Nephron progenitor cell (in vitro differentiated cells): ENCODE results near the gene CYB5D1.

ENCODE experiments used
- DNase-seq: peaks from one replicate; pipeline ENCODE4 v3.0.0; 2021
- H3K27ac Mint-ChIP-seq: 2 replicates; pipeline ENCODE4 v1.8.0; 2021; ENCODE audit warnings: mild to moderate bottlenecking, moderate library complexity, mixed read lengths
- H3K27me3 Mint-ChIP-seq: 2 replicates; pipeline ENCODE4 v1.8.0; 2021; ENCODE audit warnings: mild to moderate bottlenecking, low read depth, mixed read lengths; ENCODE audit not compliant: poor library complexity
- H3K36me3 Mint-ChIP-seq: 2 replicates; pipeline ENCODE4 v1.8.0; 2021; ENCODE audit warnings: low read depth, mixed read lengths
- H3K4me1 Mint-ChIP-seq: 2 replicates; pipeline ENCODE4 v1.8.0; 2021; ENCODE audit warnings: mixed read lengths
- H3K4me3 Mint-ChIP-seq: 2 replicates; pipeline ENCODE4 v1.8.0; 2021; ENCODE audit warnings: mild to moderate bottlenecking, moderate library complexity, mixed read lengths
- H3K9me3 Mint-ChIP-seq: 2 replicates; pipeline ENCODE4 v1.8.0; 2021; ENCODE audit warnings: mild to moderate bottlenecking, moderate library complexity, mixed read lengths
- TF ChIP-seq, protein P1 (sequence below): fragments of 200-600 bp; sonication (generic); IDR thresholded peaks from 2 replicates; pipeline ENCODE4 v1.5.0; 2021; ENCODE audit warnings: antibody characterized with exemption

The CYB5D1 gene

DNA sequence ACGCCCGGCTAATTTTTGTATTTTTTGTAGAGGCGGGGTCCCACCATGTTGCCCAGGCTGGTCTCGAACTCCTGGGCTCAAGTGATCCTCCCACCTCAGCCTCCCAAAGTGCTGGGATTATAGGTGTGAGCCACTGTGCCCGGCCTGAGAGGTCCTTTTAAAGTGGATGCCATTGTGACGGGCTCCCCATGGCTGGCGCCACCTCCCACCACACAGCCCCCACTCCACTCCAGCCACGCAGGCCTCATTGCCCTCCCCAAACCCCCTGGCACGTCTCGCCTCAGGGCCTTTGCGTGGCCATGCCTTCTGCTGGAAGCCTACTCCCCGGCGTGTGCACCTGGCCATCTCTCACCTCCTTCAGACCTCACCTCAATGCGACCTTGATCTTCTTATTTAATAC is 35.7 kb upstream of the CYB5D1 start:
- no peak for DNase-seq
- Mint-ChIP-seq H3K4me1 (peaks cover 8% of the 10 kb centered on the region), H3K27me3 (peaks cover 79% of the 10 kb centered on the region), H3K27ac (no peak overlapping the region), H3K9me3 (no peaks in the 10 kb centered on the region), H3K4me3 (no peak overlapping the region), H3K36me3 (no peaks in the 10 kb centered on the region)
- TF ChIP-seq, protein P1, sequence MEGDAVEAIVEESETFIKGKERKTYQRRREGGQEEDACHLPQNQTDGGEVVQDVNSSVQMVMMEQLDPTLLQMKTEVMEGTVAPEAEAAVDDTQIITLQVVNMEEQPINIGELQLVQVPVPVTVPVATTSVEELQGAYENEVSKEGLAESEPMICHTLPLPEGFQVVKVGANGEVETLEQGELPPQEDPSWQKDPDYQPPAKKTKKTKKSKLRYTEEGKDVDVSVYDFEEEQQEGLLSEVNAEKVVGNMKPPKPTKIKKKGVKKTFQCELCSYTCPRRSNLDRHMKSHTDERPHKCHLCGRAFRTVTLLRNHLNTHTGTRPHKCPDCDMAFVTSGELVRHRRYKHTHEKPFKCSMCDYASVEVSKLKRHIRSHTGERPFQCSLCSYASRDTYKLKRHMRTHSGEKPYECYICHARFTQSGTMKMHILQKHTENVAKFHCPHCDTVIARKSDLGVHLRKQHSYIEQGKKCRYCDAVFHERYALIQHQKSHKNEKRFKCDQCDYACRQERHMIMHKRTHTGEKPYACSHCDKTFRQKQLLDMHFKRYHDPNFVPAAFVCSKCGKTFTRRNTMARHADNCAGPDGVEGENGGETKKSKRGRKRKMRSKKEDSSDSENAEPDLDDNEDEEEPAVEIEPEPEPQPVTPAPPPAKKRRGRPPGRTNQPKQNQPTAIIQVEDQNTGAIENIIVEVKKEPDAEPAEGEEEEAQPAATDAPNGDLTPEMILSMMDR, result no peak

DNA sequence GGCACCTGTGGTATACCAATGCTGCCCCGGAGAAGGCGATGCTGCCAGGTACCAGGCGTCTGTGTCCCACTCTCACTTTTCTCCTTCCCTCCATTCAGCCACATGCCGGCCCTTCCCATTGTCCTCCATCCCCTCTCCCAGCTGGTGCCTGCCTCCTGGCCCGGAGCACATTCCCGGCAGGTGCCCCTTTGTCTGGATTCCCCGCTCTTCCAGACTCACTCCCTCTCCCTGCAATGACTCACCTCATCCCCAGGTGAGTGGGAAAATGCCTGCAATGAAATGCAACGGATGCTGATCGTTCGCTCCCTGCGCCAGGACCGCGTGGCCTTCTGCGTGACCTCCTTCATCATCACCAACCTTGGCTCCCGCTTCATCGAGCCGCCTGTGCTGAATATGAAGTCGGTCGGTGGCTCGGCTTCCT is 34.2 kb upstream of the CYB5D1 start:
- TF ChIP-seq, protein P1, result no peak
- Mint-ChIP-seq H3K4me3 (no peak overlapping the region), H3K27me3 (peaks cover 84% of the 10 kb centered on the region), H3K36me3 (no peaks in the 10 kb centered on the region), H3K27ac (no peak overlapping the region), H3K9me3 (no peaks in the 10 kb centered on the region), H3K4me1 (peaks cover 8% of the 10 kb centered on the region)
- no peak for DNase-seq

DNA sequence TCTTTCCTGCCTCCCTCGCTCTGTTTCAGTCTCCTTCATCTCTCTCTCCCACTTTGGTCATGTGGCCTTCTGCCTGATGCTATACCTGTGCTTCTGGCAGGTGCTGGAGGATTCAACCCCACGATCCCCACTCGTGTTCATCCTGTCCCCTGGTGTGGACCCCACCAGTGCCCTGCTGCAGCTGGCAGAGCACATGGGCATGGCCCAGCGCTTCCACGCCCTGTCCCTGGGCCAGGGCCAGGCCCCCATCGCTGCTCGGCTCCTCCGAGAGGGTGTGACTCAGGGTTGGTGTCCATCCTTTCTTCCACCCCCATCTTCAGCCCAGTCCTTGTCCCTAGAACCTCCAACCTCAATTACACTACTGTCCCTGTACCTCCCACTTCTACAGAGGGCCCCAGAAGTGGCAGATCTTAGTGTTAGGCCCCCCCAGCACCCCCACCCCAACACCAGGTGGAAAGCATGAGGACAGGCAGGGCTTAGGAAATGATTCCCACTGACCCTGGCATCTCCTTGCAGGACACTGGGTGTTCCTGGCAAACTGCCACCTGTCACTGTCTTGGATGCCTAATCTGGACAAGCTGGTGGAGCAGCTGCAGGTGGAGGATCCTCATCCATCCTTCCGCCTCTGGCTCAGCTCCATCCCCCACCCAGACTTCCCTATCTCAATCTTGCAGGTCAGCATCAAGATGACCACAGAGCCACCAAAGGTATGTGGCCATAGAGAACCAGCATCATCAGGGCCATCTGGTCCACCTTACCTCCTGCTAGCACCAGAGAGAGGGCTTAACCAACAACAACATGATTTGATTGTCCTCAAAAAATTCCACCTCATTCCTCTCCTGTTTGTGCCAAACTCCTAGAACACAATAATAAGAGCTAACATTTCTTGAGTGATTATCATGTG is 33.5 kb upstream of the CYB5D1 start:
- TF ChIP-seq, protein P1, result no peak
- DNase-seq, result no peak
- H3K4me1 Mint-ChIP-seq, result peaks cover 8% of the 10 kb centered on the region
- H3K27me3 Mint-ChIP-seq, result peaks cover 84% of the 10 kb centered on the region
- no peak overlapping the region for H3K4me3 Mint-ChIP-seq
- H3K9me3 Mint-ChIP-seq, result no peaks in the 10 kb centered on the region
- no peaks in the 10 kb centered on the region for H3K36me3 Mint-ChIP-seq
- no peak overlapping the region for H3K27ac Mint-ChIP-seq

GRCh38 chr17:7825206-7825990 is 32.4 kb upstream of the CYB5D1 start:
- DNase-seq, result no peak
- H3K27ac Mint-ChIP-seq, result no peak overlapping the region
- peaks cover 8% of the 10 kb centered on the region for H3K4me1 Mint-ChIP-seq
- H3K4me3 Mint-ChIP-seq, result no peak overlapping the region
- peaks cover 84% of the 10 kb centered on the region for H3K27me3 Mint-ChIP-seq
- TF ChIP-seq, protein P1, result no peak
- no peaks in the 10 kb centered on the region for H3K36me3 Mint-ChIP-seq
- H3K9me3 Mint-ChIP-seq, result no peaks in the 10 kb centered on the region

DNA sequence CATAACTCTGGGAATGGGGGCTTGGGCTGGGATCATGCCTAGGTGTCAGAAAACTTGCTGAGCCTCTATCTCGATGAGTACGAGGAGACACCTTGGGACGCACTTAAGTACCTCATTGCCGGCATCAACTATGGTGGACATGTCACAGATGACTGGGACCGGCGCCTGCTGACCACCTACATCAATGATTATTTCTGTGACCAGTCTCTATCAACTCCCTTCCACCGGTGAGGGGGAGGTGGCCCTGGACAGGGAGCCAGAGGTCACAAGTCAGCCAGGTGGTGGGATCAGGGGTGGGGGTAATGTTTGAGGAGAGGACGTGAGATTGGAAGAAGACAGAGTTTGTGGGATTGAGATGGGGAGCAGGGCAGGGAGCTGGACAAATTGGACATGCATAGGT is 27.2 kb upstream of the CYB5D1 start:
- Mint-ChIP-seq H3K27me3 (peaks cover 72% of the 10 kb centered on the region), H3K4me1 (peaks cover 24% of the 10 kb centered on the region), H3K27ac (no peak overlapping the region), H3K9me3 (no peaks in the 10 kb centered on the region), H3K4me3 (no peak overlapping the region), H3K36me3 (no peaks in the 10 kb centered on the region)
- no peak for DNase-seq
- TF ChIP-seq, protein P1, result no peak
